H9 (cell line): Measurements from ENCODE around the gene TMEM132C. TPM values are rescaled to one million over a fixed set of nuclear protein-coding genes. Genes with fewer than 3 reads are reported as not detected.

ENCODE experiments used
- DNase-seq: peaks from one replicate; pipeline ENCODE4 v3.0.0-alpha.2; 2017
- H2AFZ ChIP-seq: one replicate; pipeline ENCODE4 v1.6.1; 2013; ENCODE audit warnings: mild to moderate bottlenecking, low read length, control low read depth, moderate library complexity
- H2AK5ac ChIP-seq: 2 replicates; pipeline ENCODE4 v1.6.1; 2013; ENCODE audit warnings: low read length, control low read depth, mixed read lengths; ENCODE audit not compliant: insufficient read length
- H2BK120ac ChIP-seq: one replicate; pipeline ENCODE4 v1.6.1; 2013; ENCODE audit warnings: low read depth, mild to moderate bottlenecking, low read length, control low read depth, inconsistent platforms; ENCODE audit not compliant: poor library complexity, severe bottlenecking
- H2BK12ac ChIP-seq: 2 replicates; pipeline ENCODE4 v1.6.1; 2013; ENCODE audit warnings: low read length, control low read depth, mixed read lengths, low read depth; ENCODE audit not compliant: insufficient read length
- H2BK15ac ChIP-seq: 2 replicates; pipeline ENCODE4 v1.6.1; 2013; ENCODE audit warnings: low read depth, low read length, control low read depth
- H2BK20ac ChIP-seq: one replicate; pipeline ENCODE4 v1.6.1; 2013; ENCODE audit warnings: low read depth, mild to moderate bottlenecking, low read length, control low read depth, inconsistent platforms; ENCODE audit not compliant: poor library complexity, severe bottlenecking
- H2BK5ac ChIP-seq: 2 replicates; pipeline ENCODE4 v1.6.1; 2013; ENCODE audit warnings: low read length, control low read depth, mixed read lengths; ENCODE audit not compliant: insufficient read length
- H3K14ac ChIP-seq: 2 replicates; pipeline ENCODE4 v1.6.1; 2013; ENCODE audit warnings: low read length, control low read depth; ENCODE audit not compliant: insufficient read depth
- H3K18ac ChIP-seq: 2 replicates; pipeline ENCODE4 v1.6.1; 2013; ENCODE audit warnings: low read depth, mild to moderate bottlenecking, mixed read lengths, low read length, control low read depth; ENCODE audit not compliant: insufficient read length
- H3K23ac ChIP-seq: 2 replicates; pipeline ENCODE4 v1.6.1; 2013; ENCODE audit warnings: low read length, control low read depth, mixed read lengths, low read depth; ENCODE audit not compliant: insufficient read length
- H3K23me2 ChIP-seq: 2 replicates; pipeline ENCODE4 v1.6.1; 2013; ENCODE audit warnings: low read depth, mild to moderate bottlenecking, mixed read lengths, low read length, control low read depth; ENCODE audit not compliant: insufficient read length, poor library complexity, severe bottlenecking
- H3K27ac ChIP-seq: 2 replicates; pipeline ENCODE4 v1.5.1; 2013; ENCODE audit warnings: low read length, control low read depth, mixed read lengths, low read depth; ENCODE audit not compliant: insufficient read length
- H3K27me3 ChIP-seq: 2 replicates; pipeline ENCODE4 v1.6.1; 2013; ENCODE audit warnings: low read length, control low read depth, inconsistent platforms; ENCODE audit not compliant: insufficient read depth
- H3K4ac ChIP-seq: 2 replicates; pipeline ENCODE4 v1.6.1; 2013; ENCODE audit warnings: low read depth, mild to moderate bottlenecking, control low read depth, inconsistent platforms, low read length, moderate library complexity
- H3K4me1 ChIP-seq: 2 replicates; pipeline ENCODE4 v1.6.1; 2013; ENCODE audit warnings: low read length, control low read depth, inconsistent platforms; ENCODE audit not compliant: insufficient read depth
- H3K4me2 ChIP-seq: 2 replicates; pipeline ENCODE4 v1.6.1; 2013; ENCODE audit warnings: low read length, control low read depth, mixed read lengths; ENCODE audit not compliant: insufficient read length, insufficient read depth
- H3K56ac ChIP-seq: 2 replicates; pipeline ENCODE4 v1.6.1; 2013; ENCODE audit warnings: low read depth, mild to moderate bottlenecking, mixed read lengths, low read length, control low read depth; ENCODE audit not compliant: insufficient read length
- H3K79me1 ChIP-seq: 2 replicates; pipeline ENCODE4 v1.6.1; 2013; ENCODE audit warnings: low read depth, mild to moderate bottlenecking, moderate library complexity, low read length, control low read depth, inconsistent platforms; ENCODE audit not compliant: insufficient read depth, poor library complexity, severe bottlenecking
- H3K79me2 ChIP-seq: 2 replicates; pipeline ENCODE4 v1.6.1; 2013; ENCODE audit warnings: low read length, control low read depth, inconsistent platforms; ENCODE audit not compliant: insufficient read depth
- H3K9ac ChIP-seq: 2 replicates; pipeline ENCODE4 v1.6.1; 2013; ENCODE audit warnings: low read length, control low read depth, mixed read lengths; ENCODE audit not compliant: insufficient read length; ENCODE audit errors: extremely low read depth
- H3K9me3 ChIP-seq: one replicate; pipeline ENCODE4 v1.6.1; 2013; ENCODE audit warnings: low read depth, low read length, inconsistent platforms; ENCODE audit not compliant: control insufficient read depth
- H3T11ph ChIP-seq: one replicate; pipeline ENCODE4 v1.6.1; 2013; ENCODE audit warnings: mild to moderate bottlenecking, low read length, control low read depth, inconsistent platforms
- H4K20me1 ChIP-seq: one replicate; pipeline ENCODE4 v1.6.1; 2013; ENCODE audit not compliant: control insufficient read depth, insufficient read length, insufficient read depth
- H4K5ac ChIP-seq: 2 replicates; pipeline ENCODE4 v1.6.1; 2013; ENCODE audit warnings: low read depth, mild to moderate bottlenecking, mixed read lengths, low read length, control low read depth; ENCODE audit not compliant: insufficient read length
- H4K8ac ChIP-seq: replicated peaks from 2 replicates; pipeline ENCODE4 v1.6.1; 2013; ENCODE audit warnings: low read length, control low read depth, mixed read lengths, low read depth; ENCODE audit not compliant: insufficient read length
- H4K91ac ChIP-seq: 2 replicates; pipeline ENCODE4 v1.6.1; 2013; ENCODE audit warnings: low read depth, mild to moderate bottlenecking, moderate library complexity, mixed read lengths, low read length, control low read depth; ENCODE audit not compliant: insufficient read length
- H3K27ac Mint-ChIP-seq, 3 experiments: 2 replicates in 2 of 3; 3 replicates in 1 of 3; pipeline ENCODE4 v1.8.0; 2020 to 2021; ENCODE audit warnings: mixed read lengths in 3 of 3, mild to moderate bottlenecking in 1 of 3, moderate library complexity in 1 of 3
- H3K27me3 Mint-ChIP-seq: 2 replicates; pipeline ENCODE4 v1.8.0; 2021; ENCODE audit warnings: low read depth, mild to moderate bottlenecking, moderate library complexity, mixed read lengths
- H3K36me3 Mint-ChIP-seq, 3 experiments: 2 replicates in 2 of 3; 3 replicates in 1 of 3; pipeline ENCODE4 v1.8.0; 2020 to 2021; ENCODE audit warnings: low read depth in 3 of 3, mixed read lengths in 3 of 3; ENCODE audit not compliant: insufficient read depth in 1 of 3
- H3K4me1 Mint-ChIP-seq, 2 experiments: 2 replicates each; pipeline ENCODE4 v1.8.0; 2020; ENCODE audit warnings: mixed read lengths in 2 of 2
- H3K4me3 Mint-ChIP-seq, 2 experiments: 2 replicates in 1 of 2; 3 replicates in 1 of 2; pipeline ENCODE4 v1.8.0; 2020 to 2021; ENCODE audit warnings: mild to moderate bottlenecking in 2 of 2, mixed read lengths in 2 of 2, moderate library complexity in 1 of 2
- H3K9me3 Mint-ChIP-seq, 2 experiments: 2 replicates in 1 of 2; 3 replicates in 1 of 2; pipeline ENCODE4 v1.8.0; 2020; ENCODE audit warnings: mild to moderate bottlenecking in 2 of 2, mixed read lengths in 2 of 2, moderate library complexity in 1 of 2
- CTCF ChIP-seq: fragments of 200-600 bp; sonication (generic); conservative IDR thresholded peaks from 3 replicates; pipeline ENCODE4 v1.8.0; 2021; ENCODE audit warnings: antibody characterized with exemption, mild to moderate bottlenecking
- WGBS: extraction: QIAGEN DNeasy Blood & Tissue Kit; methylation state at CpG from one replicate; pipeline ENCODE4 v1.1.7; 2013; ENCODE audit warnings: missing lambda C conversion rate, low lambda C conversion rate, mixed read lengths; ENCODE audit not compliant: insufficient read length; ENCODE audit errors: extremely low coverage; 5-methylcytosine and 5-hydroxymethylcytosine counted together
- total RNA-seq: library from RNA; stranded (reverse); gene quantifications from 2 replicates; pipeline ENCODE4 v1.2.1, GENCODE V29; 2021

Gene TMEM132C
- total RNA-seq, 1 experiment from 2014 or later: 0.22 TPM

- H3K23ac ChIP-seq: no peak overlapping the region
- no peaks in the 10 kb centered on the region for H3K9me3 ChIP-seq
- H3K9ac ChIP-seq: no peak overlapping the region
- H2BK15ac ChIP-seq: no peak overlapping the region
- no peaks in the 10 kb centered on the region for H4K20me1 ChIP-seq
- H3K14ac ChIP-seq: no peak overlapping the region
- no peak overlapping the region for H3K56ac ChIP-seq
- no peaks in the 10 kb centered on the region for H3K79me1 ChIP-seq
- H3K27ac ChIP-seq: no peak overlapping the region
- H3K4me2 ChIP-seq: no peak overlapping the region
- no peak overlapping the region for H2BK120ac ChIP-seq
- Mint-ChIP-seq H3K4me3 (no peak overlapping the region), H3K9me3 (no peaks in the 10 kb centered on the region), H3K27me3 (peaks cover 18% of the 10 kb centered on the region), H3K4me1 (peaks cover 20% of the 10 kb centered on the region in 2 experiments), H3K27ac (no peak overlapping the region), H3K36me3 (no peaks in the 10 kb centered on the region; a peak in 1 of 7 replicates)
- H3K4ac ChIP-seq: no peak overlapping the region
- no peak for TF ChIP-seq CTCF
- no peaks in the 10 kb centered on the region for H3K23me2 ChIP-seq
- no peak overlapping the region for H4K91ac ChIP-seq
- no peak overlapping the region for H2BK20ac ChIP-seq
- no peak overlapping the region for H2BK12ac ChIP-seq
- no peak overlapping the region for H3K18ac ChIP-seq
- H3K79me2 ChIP-seq: no peaks in the 10 kb centered on the region
- no peak overlapping the region for H4K5ac ChIP-seq
- no peaks in the 10 kb centered on the region; the same call in 1 of the 2 replicates for H3K4me1 ChIP-seq
- no peak overlapping the region for H2BK5ac ChIP-seq
- WGBS: no CpG with 5 or more reads among the region's 2 CpGs
- no peak overlapping the region for H4K8ac ChIP-seq
- no peak overlapping the region for H2AFZ ChIP-seq
- peaks cover 2% of the 10 kb centered on the region; the same call in 1 of the 2 replicates for H3K27me3 ChIP-seq
- DNase-seq: no peak
- no peak overlapping the region for H3T11ph ChIP-seq
- H2AK5ac ChIP-seq: no peak overlapping the region
Observed at GRCh38 chr12:128318946-128319345, 52.0 kb downstream of the TMEM132C start.
